Panc1 (cell line): ENCODE data around the gene CDH13. TPM values are rescaled to one million over a fixed set of nuclear protein-coding genes. Genes with fewer than 3 reads are reported as not detected.

Experiments used
- ATAC-seq: fragments of 200-7000 bp; cut with Tn5 transposase; 2 replicates; pipeline ENCODE4 v1.9.1; 2020; ENCODE audit warnings: mild to moderate bottlenecking, moderate library complexity
- BruUV-seq: library from RNA; stranded (reverse); fragments of 400-500 nt; replicated peaks from 2 replicates; lab custom pipeline; 2021; lab: Mats Ljungman, UMichigan
- CTCF ChIA-PET: fragments of 300-600 bp; sonication (Branson Sonifier 250); formaldehyde crosslinking; loops from one replicate; lab custom pipeline; 2022; ENCODE audit warnings: antibody characterized with exemption; lab: Charles Lee
- POLR2A ChIA-PET: fragments of 300-600 bp; sonication (Branson Sonifier 250); formaldehyde crosslinking; loops from one replicate; lab custom pipeline; 2022; ENCODE audit warnings: antibody characterized with exemption; lab: Charles Lee
- DNase-seq: peaks from one replicate; pipeline ENCODE4 v3.0.0-alpha.2; 2010; ENCODE audit warnings: low read depth, low spot score
- H3K27ac ChIP-seq: 2 replicates; pipeline ENCODE4 v1.5.1; 2011; ENCODE audit warnings: mild to moderate bottlenecking, low read length, inconsistent platforms
- H3K27me3 ChIP-seq: fragments of 200-500 bp; sonication (Bioruptor generic); 2 replicates; pipeline ENCODE4 v1.6.0; 2014; ENCODE audit warnings: low read length, inconsistent platforms; ENCODE audit not compliant: control insufficient read depth, insufficient read depth
- H3K36me3 ChIP-seq: fragments of 200-500 bp; sonication (Bioruptor generic); 2 replicates; pipeline ENCODE4 v1.5.1; 2014; ENCODE audit warnings: inconsistent platforms, mild to moderate bottlenecking, low read length, moderate library complexity; ENCODE audit not compliant: control insufficient read depth, insufficient read depth
- H3K4me1 ChIP-seq: 2 replicates; pipeline ENCODE4 v1.5.1; 2011; ENCODE audit warnings: inconsistent platforms, mild to moderate bottlenecking, low read length, moderate library complexity; ENCODE audit not compliant: control insufficient read depth, insufficient read depth
- H3K4me3 ChIP-seq, 2 experiments: 2 replicates each; pipeline ENCODE4 v1.5.1; 2011 to 2012; ENCODE audit warnings: low read depth in 2 of 2, low read length in 2 of 2, mild to moderate bottlenecking in 2 of 2, inconsistent platforms in 1 of 2, moderate library complexity in 1 of 2
- H3K9me3 ChIP-seq: fragments of 200-500 bp; sonication (Bioruptor generic); 2 replicates; pipeline ENCODE4 v1.5.1; 2014; ENCODE audit warnings: low read depth, mild to moderate bottlenecking, inconsistent platforms, low read length, moderate library complexity; ENCODE audit not compliant: control insufficient read depth, insufficient read depth
- CTCF ChIP-seq: fragments of 450-650 bp; IDR thresholded peaks from 2 replicates; pipeline ENCODE4 v1.5.1; 2017; ENCODE audit warnings: mild to moderate bottlenecking
- POLR2AphosphoS5 ChIP-seq: IDR thresholded peaks from 2 replicates; pipeline ENCODE4 v1.6.1; 2012; ENCODE audit warnings: mild to moderate bottlenecking, low read depth, low read length, moderate library complexity
- REST ChIP-seq, 2 experiments: IDR thresholded peaks; 2 replicates each; pipeline ENCODE4 v1.6.1; 2011 to 2012; ENCODE audit warnings: low read depth in 2 of 2, control low read depth in 1 of 2, low read length in 1 of 2, mild to moderate bottlenecking in 1 of 2, moderate library complexity in 1 of 2; ENCODE audit not compliant: insufficient read depth in 1 of 2
- SIN3A ChIP-seq: IDR thresholded peaks from 2 replicates; pipeline ENCODE4 v1.6.1; 2012; ENCODE audit warnings: low read depth, mild to moderate bottlenecking, low read length, moderate library complexity, borderline replicate concordance; ENCODE audit not compliant: insufficient read depth
- TCF7L2 ChIP-seq: IDR thresholded peaks from 2 replicates; pipeline ENCODE4 v1.6.1; 2011; ENCODE audit warnings: mild to moderate bottlenecking, low read depth, low read length, inconsistent platforms
- in situ Hi-C: cut with HindIII; loops from 2 replicates; pipeline ENCODE4 v1.10.0; 2016; ENCODE audit warnings: low sequenced_read_pairs, low pct_unique_long_range_greater_than_20kb
- intact Hi-C: fragments of 100-400 bp; cut with micrococcal nuclease; formaldehyde crosslinking; loops from one replicate; pipeline ENCODE4 v1.10.0; 2022; ENCODE audit not compliant: unreplicated experiment
- total RNA-seq: library from RNA; stranded (reverse); gene quantifications from one replicate; pipeline ENCODE4 v1.2.1, GENCODE V29; 2021; ENCODE audit not compliant: unreplicated experiment

Gene CDH13
- total RNA-seq, 1 experiment from 2014 or later, result not detected

- H3K4me1 ChIP-seq, result no peaks in the 10 kb centered on the region
- POLR2A ChIA-PET, result no interaction called here
- TF ChIP-seq SIN3A (no peak), CTCF (no peak), REST (IDR thresholded peaks at IDR 0.05; ENCODE audit: insufficient read depth in 1 of 2, low read depth in 2 of 2, low read length in 1 of 2) (no peak), TCF7L2 (no peak), POLR2AphosphoS5 (no peak)
- no peak overlapping the region for H3K4me3 ChIP-seq
- no peak for ATAC-seq
- H3K36me3 ChIP-seq, result no peaks in the 10 kb centered on the region
- no peaks in the 10 kb centered on the region; the same call in 1 of the 2 replicates for H3K27me3 ChIP-seq
- BruUV-seq, result no TSS peak
- intact Hi-C loops (loop anchor here (10.0 kb wide), 1 partner anchor 370 kb away; no protein-coding TSS in a partner anchor), in situ Hi-C loops (no loop called here)
- no peak overlapping the region for H3K27ac ChIP-seq
- DNase-seq, result no peak
- CTCF ChIA-PET, result no interaction called here
- H3K9me3 ChIP-seq, result no peaks in the 10 kb centered on the region
Measured at GRCh38 chr16:82634955-82635610, 8.3 kb downstream of the CDH13 start.

- no peak for ATAC-seq
- no peak for DNase-seq
- Histone ChIP-seq H3K36me3 (no peaks in the 10 kb centered on the region), H3K4me1 (no peaks in the 10 kb centered on the region), H3K4me3 (no peak overlapping the region), H3K27me3 (no peaks in the 10 kb centered on the region), H3K9me3 (no peaks in the 10 kb centered on the region), H3K27ac (no peak overlapping the region)
- ChIA-PET CTCF (no interaction called here), POLR2A (no interaction called here)
- BruUV-seq, result no TSS peak
- in situ Hi-C loops, result no loop called here
- TF ChIP-seq POLR2AphosphoS5 (no peak), REST (IDR thresholded peaks at IDR 0.05; ENCODE audit: insufficient read depth in 1 of 2, low read depth in 2 of 2, low read length in 1 of 2) (no peak), TCF7L2 (no peak), SIN3A (no peak), CTCF (no peak)
- intact Hi-C loops, result loop anchor here (10.0 kb wide), 1 partner anchor 372 kb away; no protein-coding TSS in a partner anchor
Measured at GRCh38 chr16:82636485-82636884, 9.7 kb downstream of the CDH13 start.
